OCI-LY1 (cell line): ENCODE results near the gene ST7L.

Source experiments
- EZH2 ChIP-seq: fragments of 200-600 bp; sonication (generic), shearing (Covaris generic); IDR thresholded peaks from 2 replicates; pipeline ENCODE4 v1.8.0; 2017; ENCODE audit warnings: borderline replicate concordance, mixed run types, mild to moderate bottlenecking, antibody characterized with exemption, low read length, moderate library complexity, mixed read lengths
- TF ChIP-seq, protein P1 (sequence below): fragments of 200-600 bp; sonication (generic), shearing (Covaris generic); IDR thresholded peaks from 2 replicates; pipeline ENCODE4 v1.5.1; 2017; ENCODE audit warnings: mild to moderate bottlenecking, antibody characterized with exemption, low read length, moderate library complexity, mixed read lengths

DNA sequence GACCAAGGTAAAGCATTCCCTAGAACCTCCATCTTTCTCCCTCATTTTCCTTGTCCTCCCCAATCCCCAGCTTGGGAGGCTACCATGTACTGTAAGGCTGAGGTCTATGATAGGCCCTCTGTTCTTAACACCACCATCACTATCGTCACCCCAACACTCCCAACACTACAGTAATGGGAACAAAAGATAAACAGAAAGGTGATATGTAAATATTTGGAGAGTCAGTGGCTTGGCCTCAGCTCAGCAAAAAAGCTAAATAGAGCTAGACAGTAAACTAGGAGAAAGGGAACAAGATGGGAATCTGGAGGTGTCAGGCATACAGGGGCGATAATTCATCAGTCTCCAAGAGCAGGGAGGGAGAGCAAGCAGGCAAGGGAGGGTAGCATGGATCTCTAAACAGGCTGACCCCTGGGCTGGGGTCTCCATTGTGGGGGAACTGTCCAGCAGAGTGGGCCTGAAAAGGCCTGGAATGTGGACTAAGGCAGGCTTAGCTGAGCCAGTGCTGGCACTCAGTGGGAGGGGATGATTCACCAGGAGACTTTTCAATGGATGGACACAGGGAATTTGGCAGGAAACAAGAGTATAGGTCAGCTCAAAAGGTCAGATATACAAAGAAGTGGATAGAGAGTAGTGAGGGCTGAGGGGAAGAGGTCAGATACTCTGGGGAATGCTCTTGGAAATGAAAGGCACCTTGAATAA lies 103.5 kb downstream of the ST7L start:
- TF ChIP-seq, protein P1, sequence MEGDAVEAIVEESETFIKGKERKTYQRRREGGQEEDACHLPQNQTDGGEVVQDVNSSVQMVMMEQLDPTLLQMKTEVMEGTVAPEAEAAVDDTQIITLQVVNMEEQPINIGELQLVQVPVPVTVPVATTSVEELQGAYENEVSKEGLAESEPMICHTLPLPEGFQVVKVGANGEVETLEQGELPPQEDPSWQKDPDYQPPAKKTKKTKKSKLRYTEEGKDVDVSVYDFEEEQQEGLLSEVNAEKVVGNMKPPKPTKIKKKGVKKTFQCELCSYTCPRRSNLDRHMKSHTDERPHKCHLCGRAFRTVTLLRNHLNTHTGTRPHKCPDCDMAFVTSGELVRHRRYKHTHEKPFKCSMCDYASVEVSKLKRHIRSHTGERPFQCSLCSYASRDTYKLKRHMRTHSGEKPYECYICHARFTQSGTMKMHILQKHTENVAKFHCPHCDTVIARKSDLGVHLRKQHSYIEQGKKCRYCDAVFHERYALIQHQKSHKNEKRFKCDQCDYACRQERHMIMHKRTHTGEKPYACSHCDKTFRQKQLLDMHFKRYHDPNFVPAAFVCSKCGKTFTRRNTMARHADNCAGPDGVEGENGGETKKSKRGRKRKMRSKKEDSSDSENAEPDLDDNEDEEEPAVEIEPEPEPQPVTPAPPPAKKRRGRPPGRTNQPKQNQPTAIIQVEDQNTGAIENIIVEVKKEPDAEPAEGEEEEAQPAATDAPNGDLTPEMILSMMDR = no peak
- no peak for TF ChIP-seq EZH2
